Suprapubic skin (tissue), 4 donors: ENCODE results near the gene CCR5.

Experiments used
- CTCF ChIP-seq, 2 donors: fragments of 200-600 bp in 1 of 2; fragments of 450-650 bp in 1 of 2; sonication (generic) in 1 of 2; IDR thresholded peaks; one replicate each; pipeline ENCODE4 v1.5.1; 2016 to 2019; ENCODE audit warnings: antibody characterized with exemption in 2 of 2, mild to moderate bottlenecking in 1 of 2, moderate library complexity in 1 of 2
- EP300 ChIP-seq: sonication (generic); formaldehyde crosslinking; IDR thresholded peaks from one replicate; pipeline ENCODE4 v1.6.1; 2017; ENCODE audit warnings: antibody characterized with exemption
- POLR2AphosphoS5 ChIP-seq, 3 donors: sonication (generic); formaldehyde crosslinking; IDR thresholded peaks; one replicate each; pipeline ENCODE4 v1.6.1; 2017; ENCODE audit warnings: antibody characterized with exemption in 3 of 3

- TF ChIP-seq EP300, result no peak
- TF ChIP-seq POLR2AphosphoS5 (IDR thresholded peaks at IDR 0.05), result no peak
- no peak for TF ChIP-seq CTCF (IDR thresholded peaks at IDR 0.05)
Observed at GRCh38 chr3:46413951-46414350, 43.2 kb downstream of the CCR5 start.
